ENCODE results near the gene LIN7A.

The LIN7A gene

DNA sequence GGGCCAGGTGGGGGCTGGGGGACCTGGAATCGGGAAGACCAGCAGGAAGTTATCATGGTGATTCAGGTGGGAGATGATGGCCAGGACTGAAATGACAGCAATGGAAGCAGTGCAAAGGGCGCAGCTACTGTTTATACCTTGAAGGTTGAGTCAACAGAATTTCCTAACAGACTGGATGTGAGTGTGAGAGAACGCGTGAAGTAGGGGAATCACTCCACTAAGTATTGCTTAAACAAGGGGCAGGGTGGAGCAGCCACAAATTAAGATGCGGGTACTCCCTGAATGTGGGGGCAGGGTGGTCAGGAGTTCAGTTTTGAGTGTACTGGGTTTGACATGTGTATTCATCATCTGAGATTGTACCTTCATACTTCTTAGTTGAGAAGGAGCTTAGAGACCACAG is 175.9 kb downstream of the LIN7A start:
- DNase-seq (ENCODE audit: low read depth in 1 of 2, low spot score in 1 of 2): no peak

DNA sequence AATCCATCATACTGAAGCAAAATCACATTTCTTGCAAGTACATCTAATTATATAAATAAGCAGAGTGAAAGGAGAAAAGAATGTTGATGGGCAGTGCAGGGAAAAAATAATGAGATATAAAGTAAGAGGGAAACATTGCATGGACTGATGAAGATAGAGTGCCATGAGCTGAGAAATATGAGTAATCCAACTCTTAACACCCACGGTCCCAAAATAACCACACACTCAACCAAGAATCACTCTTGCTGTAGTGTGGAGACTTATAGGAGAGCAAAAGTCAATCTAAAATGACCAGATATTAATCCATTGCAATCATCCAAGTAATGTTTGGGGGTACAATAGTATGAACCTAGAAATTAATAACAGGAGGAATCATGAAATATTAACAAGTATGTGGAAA is 180.9 kb downstream of the LIN7A start:
- no peak for DNase-seq (ENCODE audit: low read depth in 1 of 2, low spot score in 1 of 2)

DNA sequence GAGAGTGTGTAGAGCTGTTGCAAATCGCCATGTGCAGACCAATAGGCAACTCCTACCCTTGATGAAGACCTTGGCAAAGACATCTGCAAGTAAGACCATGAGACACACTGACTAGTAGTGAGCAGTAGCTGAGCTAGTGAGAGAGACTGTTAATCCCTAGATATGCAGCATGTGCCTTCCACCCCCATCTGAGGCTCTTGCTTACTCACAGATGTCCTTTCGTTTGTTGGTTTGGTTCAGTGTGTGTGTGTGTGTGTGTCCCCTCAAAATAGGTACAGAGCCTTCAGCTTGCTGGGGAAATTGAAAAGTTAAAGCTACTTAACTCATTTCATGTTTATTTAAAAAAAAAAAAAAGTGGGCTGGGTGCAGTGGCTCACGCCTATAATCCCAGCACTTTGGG is 183.5 kb downstream of the LIN7A start:
- DNase-seq (ENCODE audit: low read depth in 1 of 2, low spot score in 1 of 2): no peak

DNA sequence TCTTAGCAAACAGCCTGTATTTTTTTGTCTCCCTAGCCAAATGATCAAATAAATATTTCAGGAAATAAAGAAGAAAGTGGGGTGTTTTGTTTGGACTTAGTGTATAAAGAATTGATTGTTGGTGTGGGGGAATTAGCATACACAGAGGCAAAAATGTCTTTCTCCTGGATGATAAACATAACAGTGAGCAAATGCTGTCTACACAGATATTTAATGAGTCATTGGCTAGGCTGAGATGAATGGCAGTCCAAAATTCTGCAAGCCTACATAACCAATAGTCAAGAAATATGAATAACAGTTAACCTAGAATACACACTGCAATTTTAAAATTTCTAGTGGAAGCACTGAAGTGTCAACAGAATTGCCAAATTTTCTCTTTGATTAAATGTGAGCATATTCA is 185.3 kb downstream of the LIN7A start:
- no peak for DNase-seq (ENCODE audit: low read depth in 1 of 2, low spot score in 1 of 2)

DNA sequence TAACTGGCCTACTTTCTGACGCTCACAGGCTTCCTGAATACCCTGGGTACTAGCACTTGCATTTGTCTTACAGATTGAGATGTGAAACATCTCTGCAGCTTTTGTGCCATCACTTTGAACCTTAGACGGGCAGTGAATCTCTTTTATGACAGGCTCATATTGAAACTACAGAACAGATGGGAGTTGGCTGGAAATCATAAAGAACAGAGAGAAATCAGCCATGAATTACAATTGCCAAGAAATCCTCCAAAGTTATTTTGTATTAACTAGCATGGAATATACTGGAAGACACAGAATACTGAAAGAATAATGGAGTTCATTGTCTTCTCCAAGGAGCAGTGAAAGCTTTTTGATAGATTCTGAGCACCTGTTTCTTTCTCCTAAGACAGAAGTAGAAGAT is 188.3 kb downstream of the LIN7A start:
- DNase-seq (ENCODE audit: low read depth in 1 of 2, low spot score in 1 of 2): no peak

DNA sequence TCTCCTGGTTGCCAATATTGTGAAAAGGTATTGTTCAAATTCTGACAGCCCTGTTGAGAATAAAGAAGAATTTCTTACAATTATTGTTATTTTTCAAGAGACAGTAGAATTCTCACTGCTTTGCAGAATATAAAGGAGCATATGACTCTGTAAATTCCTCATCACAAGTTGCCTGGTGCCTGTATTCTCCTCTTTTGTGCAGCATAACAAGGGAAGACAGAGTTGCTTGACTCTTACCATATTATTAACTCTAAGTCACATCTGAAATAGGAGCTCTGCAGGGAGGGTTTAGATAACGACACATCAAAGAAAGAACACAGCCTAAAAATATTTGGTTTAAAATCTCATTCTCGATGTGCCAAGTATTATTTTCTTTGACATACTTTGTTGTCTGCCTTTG is 189.9 kb downstream of the LIN7A start:
- no peak for DNase-seq (ENCODE audit: low read depth in 1 of 2, low spot score in 1 of 2)

DNA sequence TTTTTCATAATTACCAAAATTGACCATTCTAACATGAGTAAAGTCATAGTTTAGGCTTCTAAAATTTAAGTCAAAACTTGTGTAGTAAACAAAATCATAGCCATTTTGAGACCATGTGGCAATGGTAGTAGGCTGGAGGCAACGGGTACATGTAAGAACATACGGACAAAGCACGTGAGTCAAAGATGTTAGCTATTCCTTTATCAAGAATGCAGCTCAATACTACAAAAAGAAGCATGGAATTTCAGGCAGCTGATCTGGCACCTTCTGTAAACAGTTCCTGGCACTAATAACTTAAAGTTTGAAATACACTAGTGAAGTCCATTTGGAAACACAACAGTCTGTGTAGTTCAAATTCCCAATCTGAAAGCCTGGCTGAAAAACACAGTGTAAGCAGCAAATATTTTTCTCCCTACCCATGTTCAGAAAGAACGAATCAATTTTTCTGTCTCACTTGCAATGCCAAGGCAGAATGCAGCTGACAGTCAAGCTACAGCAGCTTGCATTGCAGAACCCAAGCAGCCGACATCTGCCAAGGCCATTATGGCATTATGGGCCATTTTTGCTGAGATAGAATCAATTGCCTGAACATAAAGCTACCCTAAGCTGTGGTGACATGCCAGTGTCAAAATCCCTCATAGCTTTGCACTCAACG is 191.8 kb downstream of the LIN7A start:
- DNase-seq (ENCODE audit: low read depth in 1 of 2, low spot score in 1 of 2): no peak
